ENCODE measurements around the gene CORT.

DNA sequence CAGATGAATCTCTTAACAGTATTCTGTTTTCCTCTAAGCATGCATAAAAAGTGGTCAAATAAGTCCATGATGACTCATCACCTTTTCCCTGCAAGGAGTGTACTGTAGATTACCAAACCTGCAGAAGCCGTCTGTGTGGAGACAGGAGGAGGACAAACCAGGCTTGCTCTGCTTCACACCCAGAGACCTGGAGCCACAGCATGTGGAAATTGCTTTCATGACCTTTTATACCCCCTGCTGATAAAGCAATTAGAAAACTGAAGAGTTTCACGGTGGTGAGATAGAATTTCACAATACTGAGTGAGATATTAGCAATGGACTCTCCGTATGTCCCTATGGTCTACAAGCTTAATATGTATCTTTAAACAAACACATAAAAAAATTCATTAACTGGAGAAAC, 9.4 kb downstream of the CORT start:
- TF ChIP-seq POLR2A (IDR thresholded peaks at IDR 0.05) (no peak), POLR2AphosphoS5 (IDR thresholded peaks at IDR 0.05) (no peak)
- TF ChIP-seq, protein P1, sequence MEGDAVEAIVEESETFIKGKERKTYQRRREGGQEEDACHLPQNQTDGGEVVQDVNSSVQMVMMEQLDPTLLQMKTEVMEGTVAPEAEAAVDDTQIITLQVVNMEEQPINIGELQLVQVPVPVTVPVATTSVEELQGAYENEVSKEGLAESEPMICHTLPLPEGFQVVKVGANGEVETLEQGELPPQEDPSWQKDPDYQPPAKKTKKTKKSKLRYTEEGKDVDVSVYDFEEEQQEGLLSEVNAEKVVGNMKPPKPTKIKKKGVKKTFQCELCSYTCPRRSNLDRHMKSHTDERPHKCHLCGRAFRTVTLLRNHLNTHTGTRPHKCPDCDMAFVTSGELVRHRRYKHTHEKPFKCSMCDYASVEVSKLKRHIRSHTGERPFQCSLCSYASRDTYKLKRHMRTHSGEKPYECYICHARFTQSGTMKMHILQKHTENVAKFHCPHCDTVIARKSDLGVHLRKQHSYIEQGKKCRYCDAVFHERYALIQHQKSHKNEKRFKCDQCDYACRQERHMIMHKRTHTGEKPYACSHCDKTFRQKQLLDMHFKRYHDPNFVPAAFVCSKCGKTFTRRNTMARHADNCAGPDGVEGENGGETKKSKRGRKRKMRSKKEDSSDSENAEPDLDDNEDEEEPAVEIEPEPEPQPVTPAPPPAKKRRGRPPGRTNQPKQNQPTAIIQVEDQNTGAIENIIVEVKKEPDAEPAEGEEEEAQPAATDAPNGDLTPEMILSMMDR (IDR thresholded peaks at IDR 0.05): no peak
